SH-SY5Y (cell line): ENCODE results near the gene PHTF2.

Source experiments
- GATA2 ChIP-seq: IDR thresholded peaks from 2 replicates; pipeline ENCODE4 v1.6.1; 2011; ENCODE audit warnings: mild to moderate bottlenecking, low read depth, low read length
- GATA3 ChIP-seq: IDR thresholded peaks from 2 replicates; pipeline ENCODE4 v1.6.1; 2011; ENCODE audit warnings: low read depth, mild to moderate bottlenecking, low read length, moderate library complexity

Gene PHTF2

GRCh38 chr7:77783111-77783510, 15.5 kb upstream of the PHTF2 start:
- TF ChIP-seq GATA2 (no peak), GATA3 (no peak)

DNA sequence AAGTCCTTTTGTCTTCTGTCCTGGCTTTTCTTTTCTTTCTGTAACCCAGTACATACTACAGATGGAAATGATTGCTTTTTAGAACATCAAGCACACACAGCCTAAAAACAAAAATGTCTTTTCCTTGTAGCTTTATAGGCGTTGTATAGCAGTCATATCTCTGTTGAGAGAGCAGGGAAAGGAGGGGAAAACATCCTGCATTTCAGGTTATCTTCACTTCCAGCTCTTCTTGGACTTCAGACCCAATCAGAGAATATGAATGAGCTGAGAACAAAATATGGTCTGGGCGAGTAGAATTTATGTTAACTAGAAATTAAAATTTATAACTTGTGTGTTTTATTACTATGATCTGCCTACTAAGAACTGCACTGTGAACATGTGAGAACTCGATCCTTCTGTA, 15.0 kb upstream of the PHTF2 start:
- no peak for TF ChIP-seq GATA3
- no peak for TF ChIP-seq GATA2

- TF ChIP-seq GATA3, result no peak
Observed at GRCh38 chr7:77786018-77786417, 12.6 kb upstream of the PHTF2 start.

DNA sequence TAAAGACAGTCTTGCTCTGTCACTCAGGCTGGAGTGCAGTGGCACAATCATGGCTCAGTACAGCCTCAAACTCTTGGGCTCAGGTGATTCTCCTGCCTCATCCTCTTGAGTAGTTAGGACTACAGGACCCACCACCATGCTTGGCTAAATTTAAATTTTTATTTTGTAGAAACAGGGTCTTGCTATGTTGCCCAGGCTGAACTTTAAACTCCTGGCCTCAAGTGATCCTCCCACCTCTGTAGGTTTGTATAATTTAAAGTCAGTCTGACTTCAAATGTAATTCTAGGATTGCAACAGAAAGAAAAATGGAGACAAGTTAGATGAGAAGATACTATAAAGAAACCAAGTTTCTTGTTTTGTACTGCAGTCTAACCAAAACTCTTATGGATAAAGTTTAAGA, 11.8 kb upstream of the PHTF2 start:
- no peak for TF ChIP-seq GATA3

- TF ChIP-seq GATA3 (no peak), GATA2 (no peak)
Observed at GRCh38 chr7:77788327-77788902, 10.2 kb upstream of the PHTF2 start.

- TF ChIP-seq GATA3, result no peak
- no peak for TF ChIP-seq GATA2
Observed at GRCh38 chr7:77791336-77791735, 7.2 kb upstream of the PHTF2 start.

DNA sequence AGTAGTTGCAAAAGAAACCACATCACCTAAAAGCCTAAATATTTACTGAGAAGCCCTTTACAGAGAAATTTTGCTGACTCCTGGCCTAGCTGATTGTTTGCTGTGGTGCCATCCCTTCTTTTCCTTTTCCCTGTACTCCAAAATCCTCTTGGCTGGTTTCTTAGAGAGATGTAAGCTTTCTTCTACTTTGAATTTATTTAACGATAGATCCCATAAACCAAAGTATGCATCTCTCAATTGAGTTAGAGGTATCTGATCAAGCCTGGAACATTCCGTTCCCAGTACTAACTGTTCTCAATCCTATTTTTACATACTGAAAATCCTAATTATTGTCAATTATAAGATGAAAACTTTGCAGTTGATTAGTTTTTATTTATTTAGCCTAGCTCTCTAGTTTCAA, 6.6 kb upstream of the PHTF2 start:
- TF ChIP-seq GATA2 (no peak), GATA3 (no peak)

DNA sequence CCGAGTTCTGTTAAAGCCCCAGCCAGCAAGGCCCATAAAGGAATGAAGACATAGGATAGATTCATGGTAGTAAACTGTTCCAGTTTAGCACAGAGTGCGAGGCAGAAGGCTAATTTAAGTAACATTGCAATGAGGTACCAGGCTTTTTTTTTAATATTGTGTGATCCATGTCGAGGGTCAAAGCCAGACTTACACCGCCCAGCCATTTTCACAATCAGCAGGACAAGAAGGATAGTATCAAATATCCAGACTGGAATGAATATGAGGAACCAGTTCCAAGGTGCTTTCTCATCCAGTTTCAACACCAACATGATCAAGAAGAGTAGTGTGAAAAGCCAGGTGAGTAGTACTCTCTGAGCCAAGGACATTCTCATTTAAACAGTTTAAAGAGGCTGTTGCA, 4.6 kb upstream of the PHTF2 start:
- TF ChIP-seq GATA3 (no peak), GATA2 (no peak)

GRCh38 chr7:77796109-77796508, 2.5 kb upstream of the PHTF2 start:
- TF ChIP-seq GATA2 (no peak), GATA3 (no peak)

- no peak for TF ChIP-seq GATA2
- TF ChIP-seq GATA3, result no peak
Observed at GRCh38 chr7:77796960-77797359, 1.6 kb upstream of the PHTF2 start.

GRCh38 chr7:77797734-77798393, 709 bp upstream of the PHTF2 start:
- no peak for TF ChIP-seq GATA2
- no peak for TF ChIP-seq GATA3

- TF ChIP-seq GATA3, result no peak
Observed at GRCh38 chr7:77799078-77799964, 748 bp downstream of the PHTF2 start.

DNA sequence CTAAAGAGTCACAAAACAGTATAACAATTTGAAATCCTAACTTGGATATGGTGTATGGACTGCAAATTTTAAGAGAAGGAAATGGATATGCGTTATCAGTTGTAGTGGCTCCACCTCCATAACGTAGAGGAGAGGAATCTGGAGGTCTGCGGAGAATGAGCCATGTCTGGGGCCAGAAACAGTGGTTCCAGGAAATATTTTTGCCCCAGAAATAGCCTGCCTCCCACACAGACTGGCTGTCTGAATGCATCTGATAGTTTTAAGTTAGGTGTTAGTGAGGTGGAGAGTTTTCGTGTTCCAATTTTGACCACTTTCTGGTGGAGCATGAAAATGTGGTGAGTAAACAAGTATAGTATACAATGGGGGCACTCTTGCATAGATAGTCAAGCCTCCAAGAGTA, 1.6 kb downstream of the PHTF2 start:
- TF ChIP-seq GATA3, result no peak
- TF ChIP-seq GATA2, result no peak

DNA sequence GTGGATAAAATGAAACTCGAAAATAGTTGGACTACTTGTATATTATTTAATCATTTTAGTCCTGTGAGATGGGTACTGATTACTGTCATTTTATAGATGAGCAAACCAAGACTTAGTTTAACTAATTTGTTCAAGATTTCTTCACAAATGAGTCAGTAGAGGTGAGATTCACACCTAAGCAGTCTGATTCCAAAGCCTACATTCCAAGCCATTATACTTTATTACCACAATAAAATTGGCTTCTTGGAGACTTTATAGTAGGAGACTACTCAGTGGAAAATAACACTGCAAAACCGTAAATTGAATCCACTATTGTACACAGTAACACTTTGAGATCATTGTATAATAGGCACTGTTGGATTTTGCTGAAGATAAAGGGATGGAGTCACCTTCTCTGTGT, 2.2 kb downstream of the PHTF2 start:
- no peak for TF ChIP-seq GATA3
- no peak for TF ChIP-seq GATA2
